SIG-M5 (cell line): ENCODE data around the gene PPP5C.

Experiments
- DNase-seq: peaks from one replicate; lab custom pipeline; 2025; lab: John Stamatoyannopoulos, UW

PPP5C gene

GRCh38 chr19:46337487-46337886 lies 9.4 kb upstream of the PPP5C start:
- DNase-seq: no peak

GRCh38 chr19:46339446-46339845 lies 7.4 kb upstream of the PPP5C start:
- no peak for DNase-seq

- DNase-seq: no peak
Observed at GRCh38 chr19:46340051-46340659, 6.7 kb upstream of the PPP5C start.

- DNase-seq: no peak
Observed at GRCh38 chr19:46341937-46342336, 5.0 kb upstream of the PPP5C start.

GRCh38 chr19:46344363-46344762 lies 2.5 kb upstream of the PPP5C start:
- DNase-seq: no peak

GRCh38 chr19:46345157-46345556 lies 1.7 kb upstream of the PPP5C start:
- no peak for DNase-seq

- DNase-seq: no peak
Observed at GRCh38 chr19:46347572-46347883, 641 bp downstream of the PPP5C start.

- DNase-seq: no peak
Observed at GRCh38 chr19:46347985-46348384, 1.1 kb downstream of the PPP5C start.

GRCh38 chr19:46349311-46349993 lies 2.6 kb downstream of the PPP5C start:
- no peak for DNase-seq

GRCh38 chr19:46350029-46350757 lies 3.3 kb downstream of the PPP5C start:
- DNase-seq: no peak

- no peak for DNase-seq
Observed at GRCh38 chr19:46350758-46351159, 3.9 kb downstream of the PPP5C start.

- no peak for DNase-seq
Observed at GRCh38 chr19:46351241-46352041, 4.6 kb downstream of the PPP5C start.

GRCh38 chr19:46353730-46354528 lies 7.0 kb downstream of the PPP5C start:
- DNase-seq: no peak

GRCh38 chr19:46355234-46356148 lies 8.6 kb downstream of the PPP5C start:
- DNase-seq: no peak

GRCh38 chr19:46356149-46357055 lies 9.5 kb downstream of the PPP5C start:
- no peak for DNase-seq

- no peak for DNase-seq
Observed at GRCh38 chr19:46357846-46358583, 11.1 kb downstream of the PPP5C start.

- DNase-seq: no peak
Observed at GRCh38 chr19:46361915-46362314, 15.0 kb downstream of the PPP5C start.

- no peak for DNase-seq
Observed at GRCh38 chr19:46364359-46364758, 17.5 kb downstream of the PPP5C start.

- no peak for DNase-seq
Observed at GRCh38 chr19:46365561-46365960, 18.7 kb downstream of the PPP5C start.
